HepG2 (cell line): ENCODE data around the gene PRKAG3. TPM values are rescaled to one million over a fixed set of nuclear protein-coding genes. Genes with fewer than 3 reads are reported as not detected.

Experiments used
- ATAC-seq: fragments of 200-7000 bp; cut with Tn5 transposase; 3 replicates; pipeline ENCODE4 v1.9.1; 2020; ENCODE audit warnings: mild to moderate bottlenecking, moderate library complexity
- BruUV-seq: library from RNA; stranded (reverse); fragments of 400-500 nt; replicated peaks from 2 replicates; lab custom pipeline; 2021; lab: Mats Ljungman, UMichigan
- CTCF ChIA-PET: fragments of 300-600 bp; formaldehyde crosslinking; extraction: SDS; loops from one replicate; lab custom pipeline; 2021; ENCODE audit warnings: low total read pairs, inconsistent platforms, low intra/inter-chr PET ratio; lab: Yijun Ruan, JAX
- POLR2A ChIA-PET: fragments of 350-600 bp; sonication (Branson Sonifier 250); formaldehyde crosslinking; loops from one replicate; lab custom pipeline; 2020; ENCODE audit warnings: antibody characterized with exemption, inconsistent platforms; lab: Yijun Ruan, JAX
- DNase-seq: peaks from one replicate; pipeline ENCODE4 v3.0.0-alpha.2; 2015; ENCODE audit warnings: low spot score
- FAIRE-seq: peaks from 3 replicates; lab custom pipeline; 2011; peaks lifted over from hg19 to GRCh38; lab: Jason Lieb, UNC
- H2AFZ ChIP-seq: one replicate; pipeline ENCODE4 v1.6.1; 2011; ENCODE audit warnings: low read length, inconsistent platforms
- H3K27ac ChIP-seq: fragments of 300-600 bp; 3 replicates; pipeline ENCODE4 v1.8.0; 2011; ENCODE audit warnings: mixed run types, mild to moderate bottlenecking, mixed read lengths, low read length, inconsistent platforms; ENCODE audit not compliant: insufficient read depth; ENCODE audit errors: extremely low read length
- H3K27me3 ChIP-seq, 2 experiments: fragments of 200-600 bp in 1 of 2; 2 replicates in 1 of 2; 3 replicates in 1 of 2; pipeline versions ENCODE4 v1.6.0 to v1.8.0; 2011; ENCODE audit warnings: low read length in 2 of 2, mild to moderate bottlenecking in 2 of 2, moderate library complexity in 2 of 2, inconsistent platforms in 1 of 2; ENCODE audit not compliant: insufficient read depth in 2 of 2, control insufficient read depth in 1 of 2
- H3K36me3 ChIP-seq, 2 experiments: fragments of 200-600 bp in 1 of 2; replicated peaks in 1 of 2; 2 replicates in 1 of 2; 3 replicates in 1 of 2; pipeline versions ENCODE4 v1.5.1 to v1.8.0; 2011; ENCODE audit warnings: low read length in 2 of 2, inconsistent platforms in 1 of 2; ENCODE audit not compliant: insufficient read depth in 2 of 2, control insufficient read depth in 1 of 2
- H3K4me1 ChIP-seq: 2 replicates; pipeline ENCODE4 v1.5.1; 2012; ENCODE audit warnings: low read length, inconsistent platforms; ENCODE audit not compliant: insufficient read depth
- H3K4me2 ChIP-seq: 2 replicates; pipeline ENCODE4 v1.6.0; 2011; ENCODE audit warnings: low read depth, low read length, inconsistent platforms
- H3K4me3 ChIP-seq, 3 experiments: fragments of 200-600 bp in 1 of 3; sonication (generic), shearing (Covaris generic) in 1 of 3; replicated peaks in 1 of 3; 2 replicates each; pipeline ENCODE4 v1.5.1; 2011 to 2016; ENCODE audit warnings: low read length in 3 of 3, inconsistent platforms in 2 of 3, low read depth in 2 of 3, mild to moderate bottlenecking in 2 of 3, control low read depth in 1 of 3, mixed read lengths in 1 of 3; ENCODE audit not compliant: insufficient read depth in 1 of 3
- H3K79me2 ChIP-seq: one replicate; pipeline ENCODE4 v1.6.1; 2011; ENCODE audit warnings: low read length, inconsistent platforms; ENCODE audit not compliant: insufficient read depth
- H3K9ac ChIP-seq: 2 replicates; pipeline ENCODE4 v1.6.0; 2011; ENCODE audit warnings: mild to moderate bottlenecking, low read depth, low read length, inconsistent platforms; ENCODE audit not compliant: insufficient read depth
- H3K9me3 ChIP-seq: 2 replicates; pipeline ENCODE4 v1.5.1; 2012; ENCODE audit warnings: mild to moderate bottlenecking, low read length
- H4K20me1 ChIP-seq: 2 replicates; pipeline ENCODE4 v1.6.0; 2011; ENCODE audit warnings: inconsistent platforms, mild to moderate bottlenecking, low read length, moderate library complexity; ENCODE audit not compliant: insufficient read depth
- AHR ChIP-seq: IDR thresholded peaks from 2 replicates; pipeline ENCODE4 v1.6.1; 2018; ENCODE audit warnings: missing genetic modification reagents, missing compliant biosample characterization
- ATF1 ChIP-seq: IDR thresholded peaks from 2 replicates; pipeline ENCODE4 v1.6.1; 2016; ENCODE audit warnings: mild to moderate bottlenecking, control low read depth
- GATAD2A ChIP-seq: IDR thresholded peaks from 2 replicates; pipeline ENCODE4 v1.6.1; 2016
- HHEX ChIP-seq: IDR thresholded peaks from 2 replicates; pipeline ENCODE4 v1.6.1; 2016; ENCODE audit warnings: control low read depth
- IRX3 ChIP-seq: sonication (generic); formaldehyde crosslinking; IDR thresholded peaks from 2 replicates; pipeline ENCODE4 v1.8.1; 2023; ENCODE audit warnings: mild to moderate bottlenecking, low read depth, missing genetic modification reagents, borderline replicate concordance
- NAIF1 ChIP-seq: sonication (generic); formaldehyde crosslinking; IDR thresholded peaks from 2 replicates; pipeline ENCODE4 v1.5.0; 2020; ENCODE audit warnings: mild to moderate bottlenecking, missing genetic modification reagents, borderline replicate concordance
- REPIN1 ChIP-seq: sonication (generic); formaldehyde crosslinking; IDR thresholded peaks from 2 replicates; pipeline ENCODE4 v1.8.0; 2022; ENCODE audit warnings: missing genetic modification reagents, low read depth, mild to moderate bottlenecking, borderline replicate concordance
- ZIK1 ChIP-seq: sonication (generic); formaldehyde crosslinking; IDR thresholded peaks from 2 replicates; pipeline ENCODE4 v1.5.0; 2020; ENCODE audit warnings: mild to moderate bottlenecking, low read depth, missing genetic modification reagents, borderline replicate concordance
- ZNF33A ChIP-seq: sonication (generic); formaldehyde crosslinking; IDR thresholded peaks from 2 replicates; pipeline ENCODE4 v1.5.1; 2020; ENCODE audit warnings: missing genetic modification reagents, mild to moderate bottlenecking, moderate library complexity, borderline replicate concordance
- ZNF768 ChIP-seq: sonication (generic); formaldehyde crosslinking; IDR thresholded peaks from 2 replicates; pipeline ENCODE4 v1.4.0; 2020; ENCODE audit warnings: missing genetic modification reagents
- ZNF780A ChIP-seq: sonication (generic); formaldehyde crosslinking; IDR thresholded peaks from 2 replicates; pipeline ENCODE4 v1.8.0; 2022; ENCODE audit warnings: mild to moderate bottlenecking, missing genetic modification reagents, moderate library complexity
- WGBS: methylation state at CpG from one replicate; pipeline ENCODE4 v1.1.6; 2017; ENCODE audit warnings: low lambda C conversion rate; 5-methylcytosine and 5-hydroxymethylcytosine counted together
- in situ Hi-C: cut with HindIII; loops from 2 replicates; pipeline ENCODE4 v1.10.0; 2017; ENCODE audit warnings: low pct_unique_long_range_greater_than_20kb; ENCODE audit not compliant: extremely low pct_ligation_motif_present
- intact Hi-C: fragments of 100-400 bp; cut with micrococcal nuclease; formaldehyde crosslinking; loops from one replicate; pipeline ENCODE4 v1.10.0; 2022; ENCODE audit not compliant: unreplicated experiment
- polyA plus RNA-seq, 8 experiments: library from polyadenylated mRNA; depleted of rRNA in 3 of 8; stranded (reverse) in 7 of 8; unstranded in 1 of 8; fragments of >200 nt; fragmentation: Illumina TruSeq in 4 of 8; extraction: Trizol in 4 of 8; gene quantifications; 2 replicates each; pipeline versions ENCODE4 v1.2.1 to v1.2.3, GENCODE V29; 2011 to 2016; ENCODE audit warnings: low read depth in 4 of 8, missing spikeins in 1 of 8, mixed read lengths in 1 of 8; ENCODE audit not compliant: insufficient read depth in 1 of 8
- total RNA-seq, 5 experiments: library from RNA; depleted of rRNA; stranded (reverse); fragments of >200 nt; fragmentation: Illumina TruSeq; extraction: Trizol; gene quantifications; 2 replicates each; pipeline ENCODE4 v1.2.3, GENCODE V29; 2016; ENCODE audit warnings: low read depth in 1 of 5
- TF ChIP-seq, protein P1 (sequence below): sonication (generic); formaldehyde crosslinking; IDR thresholded peaks from 2 replicates; pipeline ENCODE4 v1.5.1; 2020; ENCODE audit warnings: missing genetic modification reagents, mild to moderate bottlenecking, borderline replicate concordance
- TF ChIP-seq, protein P2 (sequence below): sonication (generic); formaldehyde crosslinking; IDR thresholded peaks from 2 replicates; pipeline ENCODE4 v1.8.1; 2022; ENCODE audit warnings: low read depth, mild to moderate bottlenecking, missing genetic modification reagents
- TF ChIP-seq, protein P3 (sequence below): IDR thresholded peaks from 2 replicates; pipeline ENCODE4 v1.6.1; 2016; ENCODE audit warnings: control low read depth
- TF ChIP-seq, protein P4 (sequence below): IDR thresholded peaks from 2 replicates; pipeline ENCODE4 v1.6.1; 2016; ENCODE audit warnings: low read depth, borderline replicate concordance

The PRKAG3 gene
- total and polyA plus RNA-seq, 2 of the 13 experiments (the other 11 are each of a cell fraction or from before 2014, with no cell fraction given), result not detected

DNA sequence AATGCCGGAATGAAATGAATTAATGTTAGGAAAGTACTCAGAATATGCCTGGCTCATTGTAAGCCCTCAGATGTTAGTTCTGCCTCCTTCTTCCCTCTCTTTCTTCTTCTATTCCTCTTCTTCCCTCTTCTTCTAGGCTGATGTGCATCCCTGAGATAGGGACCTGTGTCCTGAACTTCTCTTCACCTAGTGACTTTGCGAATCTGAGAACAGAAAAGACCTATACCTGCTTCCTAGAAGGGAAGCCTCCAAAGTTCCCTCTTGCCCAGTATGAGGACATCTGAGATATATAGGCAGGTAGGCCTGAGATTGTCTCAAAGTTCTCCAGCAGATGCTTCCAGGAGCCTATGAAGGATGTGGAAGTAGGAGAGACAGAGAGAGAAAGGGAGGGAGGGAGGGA lies 57.7 kb downstream of the PRKAG3 start:
- Histone ChIP-seq H3K36me3 (no peaks in the 10 kb centered on the region), H4K20me1 (no peaks in the 10 kb centered on the region), H3K27ac (no peak overlapping the region), H3K4me3 (no peak overlapping the region), H2AFZ (no peak overlapping the region), H3K27me3 (no peaks in the 10 kb centered on the region), H3K9me3 (peaks cover 15% of the 10 kb centered on the region; the same call in 1 of the 2 replicates), H3K4me2 (no peak overlapping the region), H3K79me2 (no peaks in the 10 kb centered on the region), H3K9ac (no peak overlapping the region), H3K4me1 (peaks cover 28% of the 10 kb centered on the region)
- POLR2A ChIA-PET, result interaction anchor here (0.8 to 5.8 kb wide), 2 partner anchors 8 to 18 kb away, joined by 3 to 35 read pairs; partner anchors contain the start of gene CYP27A1
- intact Hi-C loops (no loop called here), in situ Hi-C loops (no loop called here)
- 99% methylated on average over 2 of the region's 2 CpGs for WGBS
- ATAC-seq (no peak), FAIRE-seq (no peak), DNase-seq (no peak)
- CTCF ChIA-PET, result no interaction called here
- BruUV-seq, result no TSS peak
- TF ChIP-seq ZNF33A (CRISPR knock-in tag) (no peak), REPIN1 (CRISPR knock-in tag) (no peak), GATAD2A (no peak), ZIK1 (CRISPR knock-in tag) (no peak), ATF1 (CRISPR knock-in tag) (no peak), HHEX (CRISPR knock-in tag) (no peak), AHR (CRISPR knock-in tag) (no peak), NAIF1 (CRISPR knock-in tag) (no peak), ZNF768 (CRISPR knock-in tag) (no peak), IRX3 (CRISPR knock-in tag) (no peak), ZNF780A (no peak)
- TF ChIP-seq, protein P1, sequence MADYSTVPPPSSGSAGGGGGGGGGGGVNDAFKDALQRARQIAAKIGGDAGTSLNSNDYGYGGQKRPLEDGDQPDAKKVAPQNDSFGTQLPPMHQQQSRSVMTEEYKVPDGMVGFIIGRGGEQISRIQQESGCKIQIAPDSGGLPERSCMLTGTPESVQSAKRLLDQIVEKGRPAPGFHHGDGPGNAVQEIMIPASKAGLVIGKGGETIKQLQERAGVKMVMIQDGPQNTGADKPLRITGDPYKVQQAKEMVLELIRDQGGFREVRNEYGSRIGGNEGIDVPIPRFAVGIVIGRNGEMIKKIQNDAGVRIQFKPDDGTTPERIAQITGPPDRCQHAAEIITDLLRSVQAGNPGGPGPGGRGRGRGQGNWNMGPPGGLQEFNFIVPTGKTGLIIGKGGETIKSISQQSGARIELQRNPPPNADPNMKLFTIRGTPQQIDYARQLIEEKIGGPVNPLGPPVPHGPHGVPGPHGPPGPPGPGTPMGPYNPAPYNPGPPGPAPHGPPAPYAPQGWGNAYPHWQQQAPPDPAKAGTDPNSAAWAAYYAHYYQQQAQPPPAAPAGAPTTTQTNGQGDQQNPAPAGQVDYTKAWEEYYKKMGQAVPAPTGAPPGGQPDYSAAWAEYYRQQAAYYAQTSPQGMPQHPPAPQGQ, result no peak
- TF ChIP-seq, protein P2, sequence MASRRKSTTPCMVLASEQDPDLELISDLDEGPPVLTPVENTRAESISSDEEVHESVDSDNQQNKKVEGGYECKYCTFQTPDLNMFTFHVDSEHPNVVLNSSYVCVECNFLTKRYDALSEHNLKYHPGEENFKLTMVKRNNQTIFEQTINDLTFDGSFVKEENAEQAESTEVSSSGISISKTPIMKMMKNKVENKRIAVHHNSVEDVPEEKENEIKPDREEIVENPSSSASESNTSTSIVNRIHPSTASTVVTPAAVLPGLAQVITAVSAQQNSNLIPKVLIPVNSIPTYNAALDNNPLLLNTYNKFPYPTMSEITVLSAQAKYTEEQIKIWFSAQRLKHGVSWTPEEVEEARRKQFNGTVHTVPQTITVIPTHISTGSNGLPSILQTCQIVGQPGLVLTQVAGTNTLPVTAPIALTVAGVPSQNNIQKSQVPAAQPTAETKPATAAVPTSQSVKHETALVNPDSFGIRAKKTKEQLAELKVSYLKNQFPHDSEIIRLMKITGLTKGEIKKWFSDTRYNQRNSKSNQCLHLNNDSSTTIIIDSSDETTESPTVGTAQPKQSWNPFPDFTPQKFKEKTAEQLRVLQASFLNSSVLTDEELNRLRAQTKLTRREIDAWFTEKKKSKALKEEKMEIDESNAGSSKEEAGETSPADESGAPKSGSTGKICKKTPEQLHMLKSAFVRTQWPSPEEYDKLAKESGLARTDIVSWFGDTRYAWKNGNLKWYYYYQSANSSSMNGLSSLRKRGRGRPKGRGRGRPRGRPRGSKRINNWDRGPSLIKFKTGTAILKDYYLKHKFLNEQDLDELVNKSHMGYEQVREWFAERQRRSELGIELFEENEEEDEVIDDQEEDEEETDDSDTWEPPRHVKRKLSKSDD, result no peak
- TF ChIP-seq, protein P3, sequence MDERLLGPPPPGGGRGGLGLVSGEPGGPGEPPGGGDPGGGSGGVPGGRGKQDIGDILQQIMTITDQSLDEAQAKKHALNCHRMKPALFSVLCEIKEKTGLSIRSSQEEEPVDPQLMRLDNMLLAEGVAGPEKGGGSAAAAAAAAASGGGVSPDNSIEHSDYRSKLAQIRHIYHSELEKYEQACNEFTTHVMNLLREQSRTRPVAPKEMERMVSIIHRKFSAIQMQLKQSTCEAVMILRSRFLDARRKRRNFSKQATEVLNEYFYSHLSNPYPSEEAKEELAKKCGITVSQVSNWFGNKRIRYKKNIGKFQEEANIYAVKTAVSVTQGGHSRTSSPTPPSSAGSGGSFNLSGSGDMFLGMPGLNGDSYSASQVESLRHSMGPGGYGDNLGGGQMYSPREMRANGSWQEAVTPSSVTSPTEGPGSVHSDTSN (CRISPR knock-in tag), result no peak
- TF ChIP-seq, protein P4, sequence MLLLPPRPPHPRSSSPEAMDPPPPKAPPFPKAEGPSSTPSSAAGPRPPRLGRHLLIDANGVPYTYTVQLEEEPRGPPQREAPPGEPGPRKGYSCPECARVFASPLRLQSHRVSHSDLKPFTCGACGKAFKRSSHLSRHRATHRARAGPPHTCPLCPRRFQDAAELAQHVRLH (CRISPR knock-in tag), result no peak
